ENCODE measurements around the gene SFRP2.

The SFRP2 gene

GRCh38 chr4:153765894-153766293 is 23.0 kb downstream of the SFRP2 start:
- DNase-seq, result no peak

- DNase-seq, result no peak
Measured at GRCh38 chr4:153764601-153765368, 24.1 kb downstream of the SFRP2 start.

GRCh38 chr4:153763404-153763803 is 25.5 kb downstream of the SFRP2 start:
- DNase-seq, result no peak

- DNase-seq, result no peak
Measured at GRCh38 chr4:153759407-153760316, 29.2 kb downstream of the SFRP2 start, which contains the start of gene RNF175. RNF175 (minus strand) TSS chr4:153760024; CDS start chr4:153759862, 162 bp downstream.

- no peak for DNase-seq
Measured at GRCh38 chr4:153758688-153759406, 30.0 kb downstream of the SFRP2 start.

- DNase-seq, result no peak
Measured at GRCh38 chr4:153758136-153758535, 30.7 kb downstream of the SFRP2 start.

GRCh38 chr4:153757407-153757806 is 31.5 kb downstream of the SFRP2 start:
- DNase-seq, result no peak

- DNase-seq, result no peak
Measured at GRCh38 chr4:153755186-153755585, 33.7 kb downstream of the SFRP2 start.

GRCh38 chr4:153750197-153750817 is 38.6 kb downstream of the SFRP2 start:
- DNase-seq, result peak; percentile 68

- no peak for DNase-seq
Measured at GRCh38 chr4:153748378-153748777, 40.5 kb downstream of the SFRP2 start.

- DNase-seq, result no peak
Measured at GRCh38 chr4:153747406-153747955, 41.4 kb downstream of the SFRP2 start.

- DNase-seq, result no peak
Measured at GRCh38 chr4:153745651-153746050, 43.2 kb downstream of the SFRP2 start.

- no peak for DNase-seq
Measured at GRCh38 chr4:153741541-153741940, 47.3 kb downstream of the SFRP2 start.

- no peak for DNase-seq
Measured at GRCh38 chr4:153735906-153736461, 52.9 kb downstream of the SFRP2 start.

GRCh38 chr4:153733751-153734448 is 55.0 kb downstream of the SFRP2 start:
- DNase-seq, result no peak

GRCh38 chr4:153731239-153731638 is 57.6 kb downstream of the SFRP2 start:
- no peak for DNase-seq

All from CD4-positive, alpha-beta T cell treated with Interleukin-17A for 1 hour (primary cell).